Measurements from ENCODE around the gene RNF144A.

The RNF144A gene

DNA sequence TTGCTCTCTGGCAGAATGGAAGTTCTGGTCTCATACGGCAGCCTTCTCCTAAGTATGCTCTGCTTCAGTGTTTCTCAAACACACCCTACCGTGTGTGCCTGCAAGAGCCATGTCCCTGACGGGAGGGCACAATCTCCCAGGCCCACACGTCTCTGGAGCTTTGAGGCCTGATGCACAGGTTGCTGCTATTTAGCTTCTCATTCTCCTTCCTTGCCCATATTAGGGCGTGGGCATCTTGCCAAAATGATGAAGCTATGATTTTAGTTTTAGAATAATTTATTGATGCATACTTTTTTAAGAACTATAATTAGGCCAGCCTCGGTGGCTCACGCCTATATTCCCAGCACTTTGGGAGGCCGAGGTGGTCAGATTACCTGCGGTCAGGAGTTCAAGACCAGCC lies 107.9 kb downstream of the RNF144A start:
- no peak for DNase-seq

- no peak for DNase-seq
Observed at GRCh38 chr2:7026742-7027141, 109.5 kb downstream of the RNF144A start.

- no peak for DNase-seq
Observed at GRCh38 chr2:7027411-7027810, 110.2 kb downstream of the RNF144A start.

DNA sequence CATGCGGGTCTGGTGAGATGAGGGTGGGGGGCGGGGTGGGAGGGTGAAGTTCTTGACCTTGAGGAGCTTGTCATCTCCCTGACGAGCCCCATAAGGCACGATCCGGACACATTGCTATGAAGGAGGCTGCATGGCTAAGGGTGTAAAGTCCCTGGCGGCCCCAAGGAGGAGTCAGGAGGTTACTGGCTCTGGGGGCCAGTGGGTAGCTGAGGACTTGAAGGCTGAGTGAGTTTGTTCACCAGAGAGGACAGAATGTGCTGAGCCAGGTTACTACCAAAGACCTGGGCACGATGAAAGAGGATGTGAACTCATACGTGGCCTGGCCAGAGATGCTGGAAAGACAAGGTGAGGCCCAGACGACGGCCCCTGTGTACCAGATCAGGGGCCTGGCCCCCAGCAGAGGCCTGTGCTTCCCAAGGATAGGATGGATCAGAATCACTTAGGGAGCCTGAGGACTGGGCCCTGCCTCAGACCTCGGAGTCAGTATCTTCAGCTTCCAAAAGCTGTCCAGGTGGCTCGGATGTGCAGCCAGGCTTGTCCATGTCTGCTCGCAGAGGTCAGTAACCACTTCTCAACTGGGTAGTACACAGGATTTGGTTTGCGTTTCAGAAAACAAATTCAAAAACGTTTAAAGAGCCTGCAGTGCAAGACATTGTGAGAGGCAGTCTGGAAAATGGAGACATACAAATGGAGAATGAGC lies 110.9 kb downstream of the RNF144A start:
- no peak for DNase-seq

DNA sequence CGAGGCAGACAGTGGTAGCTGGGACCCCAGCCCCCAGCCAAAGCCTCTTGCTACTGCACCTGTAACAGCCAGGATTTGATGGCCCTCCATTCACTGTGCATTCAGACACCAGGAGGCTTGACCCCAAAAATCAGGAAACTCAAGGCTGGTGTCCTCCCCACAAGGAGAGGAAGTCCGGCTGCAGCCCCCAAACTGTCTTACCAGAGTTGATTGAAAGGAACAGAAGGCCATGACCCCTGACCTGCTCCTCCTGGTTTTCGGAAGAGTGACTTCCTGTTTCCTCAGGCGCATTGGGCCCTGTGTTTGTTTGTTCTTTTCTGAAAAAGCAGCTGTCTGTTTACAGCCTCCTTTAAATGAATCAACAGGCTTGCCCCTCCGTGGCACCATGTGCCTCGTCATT lies 111.6 kb downstream of the RNF144A start:
- no peak for DNase-seq

DNA sequence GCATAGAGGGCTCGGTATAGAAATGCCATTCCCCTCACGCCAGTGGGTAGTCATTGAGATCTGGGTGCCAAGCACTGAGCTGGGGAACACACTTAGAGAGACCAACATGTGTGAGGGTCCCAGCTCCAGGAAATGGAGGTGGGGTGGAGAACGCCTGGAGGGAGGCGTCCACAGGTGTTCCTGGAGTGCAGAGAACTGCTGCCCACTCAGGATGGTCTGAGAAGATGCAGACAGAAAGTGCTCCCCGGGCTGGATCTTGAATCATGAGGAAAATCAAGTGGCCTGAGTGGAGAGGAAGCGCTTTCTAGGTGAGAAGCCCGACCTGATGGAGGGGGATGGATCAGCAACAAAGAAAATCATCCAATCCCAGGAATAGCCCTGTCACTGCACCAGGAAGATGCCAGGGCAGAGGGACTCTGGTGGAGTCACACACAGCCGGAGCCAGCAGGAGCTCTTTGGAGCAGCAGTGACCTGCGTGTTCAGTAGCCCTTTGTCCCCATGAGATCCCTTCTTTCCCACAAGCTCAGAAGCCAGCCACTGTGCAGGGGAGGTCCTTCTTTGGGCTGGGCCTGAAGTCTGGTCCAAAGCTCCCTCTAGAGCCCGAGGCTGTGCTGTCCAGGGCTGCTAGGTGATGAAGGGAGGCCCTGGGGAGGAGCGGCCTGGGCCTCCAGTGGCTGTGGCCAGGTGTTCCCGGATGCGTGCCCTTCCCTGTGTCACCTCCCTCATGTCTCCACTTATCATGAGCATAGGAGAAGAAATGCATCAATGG lies 112.3 kb downstream of the RNF144A start:
- no peak for DNase-seq

- no peak for DNase-seq
Observed at GRCh38 chr2:7030810-7031209, 113.6 kb downstream of the RNF144A start.

DNA sequence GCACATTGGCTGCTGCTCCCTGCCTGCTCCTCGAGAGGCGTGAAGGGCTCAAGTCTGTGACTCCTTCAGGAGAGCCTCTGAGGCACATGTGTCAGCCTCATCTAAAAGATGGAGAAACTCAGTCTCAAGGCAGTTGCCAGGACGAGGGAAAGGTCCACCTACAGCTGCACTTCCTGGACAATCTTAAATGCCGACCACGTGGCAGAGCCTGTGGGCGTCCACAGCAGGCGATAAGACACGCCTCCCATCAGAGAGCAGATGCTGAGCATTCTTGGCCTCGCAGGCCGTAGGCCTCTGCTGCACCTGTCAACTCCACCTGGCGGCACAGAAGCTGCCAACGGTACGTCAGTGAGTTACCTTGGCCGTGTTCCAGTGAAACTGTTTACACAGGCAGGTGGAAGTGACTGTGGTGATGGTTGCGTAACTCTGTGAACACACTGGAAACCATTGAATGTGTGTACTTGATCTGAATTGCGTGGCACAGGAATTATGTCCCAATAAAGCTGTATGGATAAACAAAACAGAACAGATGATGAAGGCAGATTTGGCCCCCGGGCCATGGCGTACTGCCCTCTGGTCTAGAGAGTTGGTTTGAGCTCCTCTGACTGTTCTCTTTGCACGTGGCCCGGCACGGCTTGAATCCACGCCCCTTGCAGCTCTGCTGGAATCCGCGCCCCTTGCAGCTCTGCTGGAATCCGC lies 114.5 kb downstream of the RNF144A start:
- DNase-seq, result peak; percentile 99

- DNase-seq, result no peak
Observed at GRCh38 chr2:7032371-7032770, 115.2 kb downstream of the RNF144A start.

DNA sequence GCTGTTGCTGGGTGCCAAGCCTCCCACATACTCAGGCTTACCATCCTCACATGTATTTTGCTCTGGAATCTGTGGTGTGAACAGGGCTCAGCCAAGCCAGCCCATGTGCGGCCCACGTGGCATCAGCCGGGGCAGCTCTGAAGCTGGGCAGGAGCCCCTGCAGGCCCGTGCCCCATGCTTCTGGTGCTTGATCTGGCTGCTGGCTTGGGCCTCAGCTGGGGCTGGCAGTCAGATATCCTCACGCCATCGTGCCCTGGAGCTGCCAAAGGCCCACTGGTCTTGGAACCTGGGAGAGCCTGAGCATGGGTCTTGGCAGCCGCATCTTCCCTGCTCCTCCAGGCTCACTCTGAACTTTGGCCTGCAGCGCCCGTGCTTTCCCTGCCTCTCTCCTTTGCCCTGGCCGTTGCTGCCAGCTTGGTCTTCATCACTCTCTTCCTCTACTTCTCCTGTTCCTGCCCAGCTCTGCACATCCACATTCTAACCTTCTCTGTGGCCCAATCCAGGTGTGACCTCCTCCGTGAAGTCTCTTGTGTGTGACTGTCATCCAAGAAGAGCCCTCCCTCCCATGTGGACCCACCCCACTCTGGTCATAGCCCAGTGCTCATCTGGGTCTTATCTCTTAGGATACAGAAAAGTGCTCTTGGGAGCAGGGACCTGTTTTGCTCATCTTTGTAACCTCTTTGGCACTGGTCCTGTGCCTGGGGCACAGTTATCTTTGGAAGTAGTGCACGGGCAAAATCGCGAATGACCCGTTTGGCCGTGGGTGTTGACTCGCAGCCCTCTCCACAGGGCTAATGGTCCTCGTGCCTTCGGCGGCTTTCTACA lies 116.1 kb downstream of the RNF144A start:
- DNase-seq, result no peak

- DNase-seq, result no peak
Observed at GRCh38 chr2:7034303-7034702, 117.1 kb downstream of the RNF144A start.

DNA sequence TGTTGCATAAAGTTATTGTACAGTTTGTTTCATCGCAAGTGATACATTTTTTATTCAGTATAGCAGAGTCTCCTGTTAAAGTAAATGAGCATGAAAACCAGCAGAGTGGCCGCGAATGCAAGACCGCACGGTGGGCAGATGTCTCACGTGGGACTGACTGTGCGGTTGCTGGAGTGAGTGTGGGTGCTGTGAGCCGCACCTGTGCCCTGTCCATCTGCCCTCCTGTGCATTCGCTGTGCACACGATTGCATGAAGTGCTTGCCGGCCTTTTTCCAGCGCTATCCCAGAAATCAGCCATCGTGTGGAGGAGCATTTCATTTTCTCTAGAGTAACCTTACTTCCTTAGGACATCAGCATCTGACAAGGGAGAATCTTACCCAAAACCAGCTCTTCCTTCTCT lies 118.7 kb downstream of the RNF144A start:
- no peak for DNase-seq

DNA sequence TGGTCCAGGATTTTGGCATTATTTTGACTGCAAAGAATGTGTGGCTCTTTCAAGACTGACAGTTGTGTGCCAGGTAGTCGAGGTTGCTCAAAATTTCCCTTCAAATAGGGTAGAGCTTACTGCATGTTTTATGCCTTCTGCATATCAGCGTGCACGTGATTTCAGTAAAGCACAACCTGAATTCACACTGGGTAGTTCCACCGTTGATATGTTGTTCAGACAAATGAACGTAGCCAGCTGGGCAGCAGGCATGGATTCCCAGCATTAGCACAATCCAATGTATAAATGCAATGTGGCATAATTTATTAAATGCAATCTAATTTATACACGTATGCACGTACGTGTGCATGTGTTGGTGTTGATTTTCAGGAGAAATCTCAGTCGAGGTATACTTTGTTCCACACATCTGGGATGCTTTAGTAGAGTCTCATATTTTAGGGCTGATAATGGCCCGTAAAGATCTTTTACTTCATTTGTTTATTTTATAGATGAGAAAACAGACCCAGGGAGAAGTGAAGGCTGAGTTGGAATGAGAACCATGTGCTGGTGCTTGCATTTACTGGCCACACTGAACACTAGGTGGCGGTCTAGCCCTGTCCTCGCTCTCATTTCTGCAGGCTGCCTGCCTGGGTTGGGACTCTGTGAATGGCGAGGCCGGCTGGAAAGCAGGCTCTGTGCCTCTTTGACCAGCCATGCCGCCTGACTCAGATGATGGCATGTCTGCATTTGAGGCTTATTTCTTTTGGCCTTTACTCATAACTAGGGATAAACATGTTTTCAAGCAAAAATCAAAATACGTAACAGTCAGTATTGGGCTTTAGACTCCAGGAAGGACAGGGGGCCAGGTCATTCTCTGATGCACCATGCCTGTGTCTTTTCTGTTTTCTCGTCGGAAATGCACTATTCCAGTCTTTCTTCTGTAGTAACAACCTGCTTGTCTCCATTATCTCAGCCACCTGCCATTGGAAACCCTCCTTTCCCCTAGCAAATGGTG lies 120.4 kb downstream of the RNF144A start:
- DNase-seq, result peak; percentile 67

GRCh38 chr2:7040547-7040946 lies 123.3 kb downstream of the RNF144A start:
- no peak for DNase-seq

- no peak for DNase-seq
Observed at GRCh38 chr2:7041421-7041820, 124.2 kb downstream of the RNF144A start.

- no peak for DNase-seq
Observed at GRCh38 chr2:7043690-7044089, 126.5 kb downstream of the RNF144A start.

DNA sequence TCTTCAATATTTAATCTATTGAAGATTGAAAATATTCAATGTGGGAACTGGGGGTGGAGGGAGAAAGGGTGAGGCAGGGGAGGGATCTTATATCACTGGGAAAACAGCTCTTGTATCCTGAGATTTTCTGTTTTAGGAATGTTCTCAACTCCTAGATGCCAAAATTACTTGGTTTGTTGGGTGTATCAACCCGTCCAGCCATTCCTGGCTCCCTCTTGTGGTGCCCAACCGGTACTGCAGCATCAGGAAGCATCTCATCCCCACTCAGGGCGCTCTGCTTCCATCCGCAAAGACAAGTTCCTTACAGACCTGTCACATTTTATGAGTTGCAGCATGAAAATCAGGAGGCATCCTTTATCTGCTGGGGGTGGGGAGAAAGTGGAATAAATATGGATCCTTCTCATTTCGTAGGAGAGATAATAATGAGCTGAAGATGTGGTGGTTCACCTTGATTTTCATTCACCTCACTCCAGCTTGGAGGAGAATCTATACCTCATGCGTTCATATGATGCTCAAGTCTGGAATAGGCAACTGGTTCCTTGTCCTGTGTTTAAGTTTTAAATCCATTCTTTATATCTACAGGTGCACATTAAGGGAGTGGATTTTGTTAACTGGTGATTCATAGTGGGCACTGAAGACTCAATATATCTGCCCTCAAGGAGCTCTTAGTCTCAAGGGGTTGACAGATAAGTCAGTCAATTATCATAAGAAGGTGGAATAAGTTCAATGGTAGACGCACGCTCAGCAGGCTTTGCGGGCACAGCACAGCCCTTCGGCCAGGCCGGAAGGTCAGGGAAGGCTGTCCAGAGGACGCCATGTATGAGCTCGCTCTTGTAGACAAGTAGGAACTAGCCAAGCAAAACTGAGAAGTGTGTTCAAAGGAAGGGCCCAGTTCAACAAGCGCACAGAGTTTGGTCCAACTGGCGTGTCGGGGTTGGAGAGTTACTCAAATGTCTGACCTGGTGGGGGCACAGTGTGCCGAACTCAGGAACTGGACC lies 127.3 kb downstream of the RNF144A start:
- DNase-seq, result peak; percentile 53

- no peak for DNase-seq
Observed at GRCh38 chr2:7045601-7046590, 128.7 kb downstream of the RNF144A start.

GRCh38 chr2:7047661-7048060 lies 130.4 kb downstream of the RNF144A start:
- no peak for DNase-seq

Data from NCI-H2171 treated with DMSO at 0.1 percent for 48 hours (cell line).